Kidney (tissue), 14 donors: ENCODE results near the gene SH3RF1. TPM values are rescaled to one million over a fixed set of nuclear protein-coding genes. Genes with fewer than 3 reads are reported as not detected.
A peak's percentile ranks its signal among the peaks of the same experiment; 100 is the strongest.

Experiments used
- DNase-seq, 5 donors: peaks; one replicate each; pipeline ENCODE4 v3.0.0-alpha.2; 2013 to 2020
- FAIRE-seq: peaks from 2 replicates; lab custom pipeline; 2012; peaks lifted over from hg19 to GRCh38; lab: Jason Lieb, UNC
- H3K27ac ChIP-seq, 2 donors: one replicate each; pipeline ENCODE4 v1.7.0; 2013; ENCODE audit warnings: low read depth in 2 of 2, low read length in 2 of 2, inconsistent platforms in 1 of 2
- H3K27me3 ChIP-seq: one replicate; pipeline ENCODE4 v1.7.1; 2013; ENCODE audit warnings: low read length, inconsistent platforms; ENCODE audit not compliant: control insufficient read depth, insufficient read depth
- H3K36me3 ChIP-seq, 3 donors: one replicate each; pipeline versions ENCODE4 v1.7.0 to v1.7.1; 2013; ENCODE audit warnings: low read length in 3 of 3, control low read depth in 1 of 3, inconsistent platforms in 1 of 3; ENCODE audit not compliant: insufficient read depth in 3 of 3, control insufficient read depth in 2 of 3
- H3K4me1 ChIP-seq, 3 donors: one replicate each; pipeline versions ENCODE4 v1.7.0 to v1.7.1; 2013; ENCODE audit warnings: low read length in 3 of 3, inconsistent platforms in 1 of 3, low read depth in 1 of 3; ENCODE audit not compliant: control insufficient read depth in 2 of 3, insufficient read depth in 2 of 3
- H3K4me3 ChIP-seq, 3 donors: one replicate each; pipeline versions ENCODE4 v1.7.0 to v1.8.1; 2013; ENCODE audit warnings: low read length in 3 of 3, control low read depth in 1 of 3, inconsistent platforms in 1 of 3
- H3K9ac ChIP-seq, 3 donors: one replicate each; pipeline versions ENCODE4 v1.7.0 to v1.7.1; 2013; ENCODE audit warnings: low read length in 3 of 3, control low read depth in 1 of 3, inconsistent platforms in 1 of 3
- H3K9me3 ChIP-seq, 3 donors: one replicate each; pipeline versions ENCODE4 v1.7.0 to v1.7.1; 2013; ENCODE audit warnings: low read length in 3 of 3, control low read depth in 1 of 3, inconsistent platforms in 1 of 3; ENCODE audit not compliant: control insufficient read depth in 2 of 3, insufficient read depth in 1 of 3
- intact Hi-C: fragments of 100-400 bp; cut with DNase I; formaldehyde crosslinking; loops from one replicate; pipeline ENCODE4 v1.11.1; 2022
- polyA plus RNA-seq: library from polyadenylated mRNA; stranded (reverse); fragments of 350-450 nt; fragmentation: Illumina TruSeq; extraction: RNeasy Lipid Tissue Mini Kit (QIAGEN cat#74804); gene quantifications from one replicate; pipeline ENCODE4 v1.2.3, GENCODE V29; 2014; ENCODE audit warnings: low read depth, low replicate concordance; ENCODE audit not compliant: insufficient read depth
- total RNA-seq: library from RNA; stranded (reverse); fragmentation: NEBNext Ultra II Directional; extraction: Animal tissue kit (Norgen Biotek cat#: 25700); gene quantifications from one replicate; pipeline ENCODE4 v1.2.1, GENCODE V29; 2021
- TF ChIP-seq, protein P1 (sequence below): IDR thresholded peaks from 3 replicates; pipeline ENCODE4 v1.5.1; 2012; ENCODE audit warnings: mild to moderate bottlenecking, moderate library complexity, borderline replicate concordance; ENCODE audit not compliant: insufficient read depth; ENCODE audit errors: extremely low read depth
- donor health status: control.
- donor health status: control.
- donor health status: control.
- donor health status: control.
- donor health status: control.
- donor health status: DM: yes; HTN: yes; CAD: no.
- donor health status: Normal renal cell carcinoma (clear cell type).

Gene SH3RF1
- total and polyA plus RNA-seq, 2 donors from 2014 or later: 8.2 to 35.7 TPM

DNA sequence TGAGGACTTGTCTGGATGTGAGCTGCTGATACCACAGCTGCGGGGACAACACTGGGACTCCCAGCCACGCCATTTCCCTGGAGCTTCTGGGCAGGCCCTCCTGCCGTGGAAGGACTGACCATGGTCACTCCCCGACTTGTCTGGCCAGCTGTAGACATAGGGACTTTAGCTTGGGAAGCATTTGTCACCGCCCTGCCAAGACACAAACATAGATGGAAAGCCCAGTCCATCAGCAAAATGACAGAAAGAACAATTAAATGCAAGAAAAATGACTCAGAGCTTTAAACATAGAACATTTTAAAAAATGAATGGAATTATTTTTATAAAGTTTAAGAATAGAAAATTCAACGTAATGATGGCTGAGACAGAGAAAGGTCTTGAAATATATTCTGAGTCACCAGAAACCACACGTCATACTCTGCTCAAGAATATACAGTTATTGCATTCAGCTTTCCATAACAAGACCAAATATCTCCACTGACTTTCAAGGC, 153.1 kb downstream of the SH3RF1 start:
- DNase-seq (no peak), FAIRE-seq (no peak)
- TF ChIP-seq, protein P1, sequence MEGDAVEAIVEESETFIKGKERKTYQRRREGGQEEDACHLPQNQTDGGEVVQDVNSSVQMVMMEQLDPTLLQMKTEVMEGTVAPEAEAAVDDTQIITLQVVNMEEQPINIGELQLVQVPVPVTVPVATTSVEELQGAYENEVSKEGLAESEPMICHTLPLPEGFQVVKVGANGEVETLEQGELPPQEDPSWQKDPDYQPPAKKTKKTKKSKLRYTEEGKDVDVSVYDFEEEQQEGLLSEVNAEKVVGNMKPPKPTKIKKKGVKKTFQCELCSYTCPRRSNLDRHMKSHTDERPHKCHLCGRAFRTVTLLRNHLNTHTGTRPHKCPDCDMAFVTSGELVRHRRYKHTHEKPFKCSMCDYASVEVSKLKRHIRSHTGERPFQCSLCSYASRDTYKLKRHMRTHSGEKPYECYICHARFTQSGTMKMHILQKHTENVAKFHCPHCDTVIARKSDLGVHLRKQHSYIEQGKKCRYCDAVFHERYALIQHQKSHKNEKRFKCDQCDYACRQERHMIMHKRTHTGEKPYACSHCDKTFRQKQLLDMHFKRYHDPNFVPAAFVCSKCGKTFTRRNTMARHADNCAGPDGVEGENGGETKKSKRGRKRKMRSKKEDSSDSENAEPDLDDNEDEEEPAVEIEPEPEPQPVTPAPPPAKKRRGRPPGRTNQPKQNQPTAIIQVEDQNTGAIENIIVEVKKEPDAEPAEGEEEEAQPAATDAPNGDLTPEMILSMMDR: no peak
- no peaks in the 10 kb centered on the region for H3K27me3 ChIP-seq
- no peaks in the 10 kb centered on the region for H3K9me3 ChIP-seq
- intact Hi-C loops: no loop called here
- no peak overlapping the region for H3K9ac ChIP-seq
- peak overlapping the region in 1 of 2 donors; percentile 20 for H3K27ac ChIP-seq
- no peak overlapping the region for H3K4me3 ChIP-seq
- peaks cover 8 to 35% (median 17%) of the 10 kb centered on the region in 3 donors for H3K36me3 ChIP-seq
- peaks cover 5 to 40% (median 23%) of the 10 kb centered on the region in 3 donors for H3K4me1 ChIP-seq

DNA sequence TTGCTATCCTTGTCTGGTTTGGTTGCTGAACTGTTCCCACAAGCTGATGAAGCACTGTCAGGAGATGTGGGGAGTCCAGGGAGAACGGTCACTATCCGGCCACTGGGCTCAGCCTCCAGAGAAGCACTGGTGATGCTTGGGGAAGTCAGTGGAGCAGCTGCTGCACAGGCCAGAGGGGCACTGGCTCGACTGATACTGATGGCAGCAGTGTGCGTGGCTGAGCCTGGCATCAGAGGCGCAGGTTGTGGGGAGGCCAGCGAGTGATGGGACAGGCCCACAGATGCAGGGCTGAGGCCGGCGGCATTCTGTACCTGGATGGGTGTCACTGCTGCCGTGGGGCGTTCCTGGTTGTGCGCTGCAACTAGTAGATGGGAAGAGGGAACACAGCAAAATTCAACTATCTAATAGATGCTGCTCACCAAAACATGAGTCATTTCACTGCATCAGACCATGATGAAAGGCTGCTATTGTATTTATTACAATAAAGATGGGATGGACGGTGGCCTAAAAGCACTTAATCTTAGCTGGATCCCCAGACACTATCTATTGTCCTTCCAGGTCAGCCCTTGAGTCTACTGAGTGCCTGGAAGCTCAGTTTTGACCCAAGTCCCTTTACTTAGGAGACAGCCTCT, 154.4 kb downstream of the SH3RF1 start:
- DNase-seq (peak in 1 of 5 donors; percentile 67), FAIRE-seq (no peak)
- no peaks in the 10 kb centered on the region for H3K27me3 ChIP-seq
- H3K9me3 ChIP-seq: no peaks in the 10 kb centered on the region
- H3K4me3 ChIP-seq: no peak overlapping the region
- peak overlapping the region in 1 of 3 donors; percentile 4 for H3K9ac ChIP-seq
- TF ChIP-seq, protein P1: no peak
- H3K27ac ChIP-seq: peak overlapping the region; percentile 56 to 85
- peaks cover 8 to 35% (median 17%) of the 10 kb centered on the region in 3 donors for H3K36me3 ChIP-seq
- intact Hi-C loops: no loop called here
- peaks cover 0 to 27% (median 22%) of the 10 kb centered on the region in 3 donors for H3K4me1 ChIP-seq

DNA sequence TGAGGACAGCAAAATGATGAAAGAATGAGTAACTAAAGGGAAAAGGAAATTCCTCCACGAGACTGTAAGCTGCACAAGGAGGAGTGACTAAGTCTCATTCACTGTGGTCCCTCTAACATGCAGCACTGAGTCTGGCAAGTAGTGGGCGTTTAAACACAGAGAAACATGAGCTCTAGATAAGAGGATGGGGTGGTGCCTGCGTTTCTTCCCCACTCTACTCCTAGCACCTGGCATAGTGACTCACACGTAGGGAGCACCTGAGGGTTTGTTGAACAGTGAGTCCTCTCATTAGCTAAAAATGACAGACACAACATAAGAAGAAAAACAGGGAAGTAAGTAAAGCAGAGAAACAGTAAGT, 154.9 kb downstream of the SH3RF1 start:
- Histone ChIP-seq H3K4me1 (peaks cover 0 to 23% (median 18%) of the 10 kb centered on the region in 3 donors), H3K27me3 (no peaks in the 10 kb centered on the region), H3K9me3 (no peaks in the 10 kb centered on the region), H3K27ac (peak overlapping the region; percentile 56 to 85), H3K36me3 (peaks cover 8 to 35% (median 17%) of the 10 kb centered on the region in 3 donors), H3K4me3 (no peak overlapping the region), H3K9ac (peak overlapping the region in 1 of 3 donors; percentile 4)
- TF ChIP-seq, protein P1: peak; percentile 12
- DNase-seq: peak in 1 of 5 donors; percentile 34
- intact Hi-C loops: no loop called here
- peak; percentile 44 for FAIRE-seq
